GM12878 (cell line): ENCODE measurements around the gene MTAP. TPM values are rescaled to one million over a fixed set of nuclear protein-coding genes. Genes with fewer than 3 reads are reported as not detected.

Experiments used
- ATAC-seq: fragments of 200-7000 bp; cut with Tn5 transposase; 3 replicates; pipeline ENCODE4 v1.9.1; 2020; ENCODE audit warnings: mild to moderate bottlenecking, moderate library complexity
- BruUV-seq: library from RNA; stranded (reverse); fragments of 400-500 nt; replicated peaks from 2 replicates; lab custom pipeline; 2021; lab: Mats Ljungman, UMichigan
- CTCF ChIA-PET: fragments of 300-600 bp; sonication (Branson Sonifier 250); formaldehyde crosslinking; extraction: SDS; loops from one replicate; lab custom pipeline; 2021; ENCODE audit warnings: inconsistent platforms; lab: Yijun Ruan, JAX
- POLR2A ChIA-PET: fragments of 350-600 bp; formaldehyde crosslinking; extraction: SDS; loops from one replicate; lab custom pipeline; 2021; ENCODE audit warnings: inconsistent platforms; lab: Charles Lee
- RAD21 ChIA-PET: fragments of 300-600 bp; sonication (Branson Sonifier 250); formaldehyde crosslinking; loops from one replicate; lab custom pipeline; 2023; ENCODE audit warnings: antibody characterized with exemption; ENCODE audit not compliant: unreplicated experiment; lab: Charles Lee
- SMC1A ChIA-PET: fragments of 300-600 bp; sonication (Branson Sonifier 250); formaldehyde crosslinking; loops from one replicate; lab custom pipeline; 2023; ENCODE audit not compliant: unreplicated experiment, uncharacterized antibody; lab: Charles Lee
- DNase-seq: peaks from one replicate; pipeline ENCODE4 v3.0.0-alpha.2; 2011; ENCODE audit warnings: low read depth, low spot score
- FAIRE-seq: peaks from 3 replicates; lab custom pipeline; 2011; peaks lifted over from hg19 to GRCh38; lab: Jason Lieb, UNC
- H2AFZ ChIP-seq: 2 replicates; pipeline ENCODE4 v1.6.0; 2011; ENCODE audit warnings: low read depth, low read length, control low read depth; ENCODE audit not compliant: control insufficient read depth
- H3K27ac ChIP-seq: 2 replicates; pipeline ENCODE4 v1.5.1; 2011; ENCODE audit warnings: control low read depth; ENCODE audit not compliant: control insufficient read depth, insufficient read depth
- H3K27me3 ChIP-seq, 2 experiments: replicated peaks in 1 of 2; 2 replicates each; pipeline versions ENCODE4 v1.6.0 to v1.6.1; 2011; ENCODE audit warnings: low read length in 1 of 2; ENCODE audit not compliant: control insufficient read depth in 2 of 2, insufficient read depth in 2 of 2
- H3K36me3 ChIP-seq, 2 experiments: 2 replicates each; pipeline ENCODE4 v1.5.1; 2011; ENCODE audit warnings: low read length in 1 of 2; ENCODE audit not compliant: control insufficient read depth in 2 of 2, insufficient read depth in 2 of 2
- H3K4me1 ChIP-seq: 2 replicates; pipeline ENCODE4 v1.6.1; 2011; ENCODE audit warnings: mild to moderate bottlenecking, low read length, moderate library complexity, mixed read lengths; ENCODE audit not compliant: control insufficient read depth, insufficient read depth
- H3K4me2 ChIP-seq: 2 replicates; pipeline ENCODE4 v1.6.0; 2011; ENCODE audit warnings: control low read depth; ENCODE audit not compliant: control insufficient read depth, insufficient read depth
- H3K4me3 ChIP-seq: fragments of 200-600 bp; sonication (generic); 2 replicates; pipeline ENCODE4 v1.5.1; 2016
- H3K79me2 ChIP-seq: 2 replicates; pipeline ENCODE4 v1.6.0; 2011; ENCODE audit warnings: low read length; ENCODE audit not compliant: control insufficient read depth, insufficient read depth
- H3K9ac ChIP-seq: 2 replicates; pipeline ENCODE4 v1.8.0; 2011; ENCODE audit warnings: low read length, control low read depth, mixed read lengths; ENCODE audit not compliant: control insufficient read depth, insufficient read depth
- H3K9me3 ChIP-seq: replicated peaks from 3 replicates; pipeline ENCODE4 v1.5.1; 2011; ENCODE audit warnings: mild to moderate bottlenecking, low read length; ENCODE audit not compliant: control insufficient read depth, insufficient read depth
- H4K20me1 ChIP-seq: 2 replicates; pipeline ENCODE4 v1.6.0; 2011; ENCODE audit not compliant: control insufficient read depth, insufficient read depth
- ATF3 ChIP-seq: IDR thresholded peaks from 2 replicates; pipeline ENCODE4 v1.6.1; 2011; ENCODE audit warnings: low read depth, mild to moderate bottlenecking, low read length, moderate library complexity, borderline replicate concordance; ENCODE audit errors: extremely low read depth
- ATF7 ChIP-seq: fragments of 450-650 bp; IDR thresholded peaks from 2 replicates; pipeline ENCODE4 v1.6.1; 2016; ENCODE audit warnings: low read depth, mild to moderate bottlenecking
- ZNF384 ChIP-seq: IDR thresholded peaks from 2 replicates; pipeline ENCODE4 v1.6.1; 2012; ENCODE audit warnings: low read depth, mild to moderate bottlenecking, low read length, improper control_type of control experiment, borderline replicate concordance
- ZSCAN29 ChIP-seq: fragments of 450-650 bp; IDR thresholded peaks from 2 replicates; pipeline ENCODE4 v1.6.1; 2017; ENCODE audit warnings: mild to moderate bottlenecking, moderate library complexity
- WGBS: methylation state at CpG from one replicate; pipeline ENCODE4 v1.1.6; 2016; ENCODE audit warnings: low lambda C conversion rate; ENCODE audit not compliant: insufficient replicate concordance, insufficient coverage; ENCODE audit errors: missing lambda C conversion rate; 5-methylcytosine and 5-hydroxymethylcytosine counted together
- in situ Hi-C: fragments of 300-500 bp; cut with MboI; formaldehyde crosslinking; loops from 9 replicates; pipeline ENCODE4 v1.14.3; 2018; ENCODE audit warnings: mixed read lengths
- intact Hi-C: fragments of 100-400 bp; cut with micrococcal nuclease; formaldehyde crosslinking; loops from one replicate; pipeline ENCODE4 v1.14.2; 2022; ENCODE audit not compliant: unreplicated experiment
- polyA plus RNA-seq, 11 experiments: library from polyadenylated mRNA; depleted of rRNA in 4 of 11; unstranded in 6 of 11; stranded (reverse) in 5 of 11; fragments of >200 nt; fragmentation: Nextera tagmentation in 4 of 11; fragmentation: Illumina TruSeq in 1 of 11; extraction: Ambion mirVana in 4 of 11; extraction: Trizol in 1 of 11; gene quantifications; 1 replicate in 1 of 11; 2 replicates in 10 of 11; pipeline versions ENCODE4 v1.2.1 to v1.2.3, GENCODE V29; 2011 to 2016; ENCODE audit warnings: inconsistent platforms in 2 of 11, missing spikeins in 2 of 11, low read depth in 1 of 11
- total RNA-seq, 4 experiments: library from RNA; depleted of rRNA in 3 of 4; stranded (reverse); fragments of >200 nt in 3 of 4; fragmentation: Illumina TruSeq in 1 of 4; extraction: Trizol in 1 of 4; gene quantifications; 2 replicates each; pipeline versions ENCODE4 v1.2.1 to v1.2.3, GENCODE V29; 2013 to 2021
- TF ChIP-seq, protein P1 (sequence below): IDR thresholded peaks from 2 replicates; pipeline ENCODE4 v1.6.1; 2011; ENCODE audit warnings: mild to moderate bottlenecking, low read depth, low read length, moderate library complexity; ENCODE audit not compliant: insufficient replicate concordance
- TF ChIP-seq, protein P2 (sequence below): IDR thresholded peaks from 2 replicates; pipeline ENCODE4 v1.6.1; 2012; ENCODE audit warnings: low read depth, low read length, improper control_type of control experiment

Gene MTAP
- total and polyA plus RNA-seq, 10 of the 15 experiments (the other 5 are each of a cell fraction or from before 2014, with no cell fraction given), result 16.4 to 29.9 (median 22.6) TPM

DNA sequence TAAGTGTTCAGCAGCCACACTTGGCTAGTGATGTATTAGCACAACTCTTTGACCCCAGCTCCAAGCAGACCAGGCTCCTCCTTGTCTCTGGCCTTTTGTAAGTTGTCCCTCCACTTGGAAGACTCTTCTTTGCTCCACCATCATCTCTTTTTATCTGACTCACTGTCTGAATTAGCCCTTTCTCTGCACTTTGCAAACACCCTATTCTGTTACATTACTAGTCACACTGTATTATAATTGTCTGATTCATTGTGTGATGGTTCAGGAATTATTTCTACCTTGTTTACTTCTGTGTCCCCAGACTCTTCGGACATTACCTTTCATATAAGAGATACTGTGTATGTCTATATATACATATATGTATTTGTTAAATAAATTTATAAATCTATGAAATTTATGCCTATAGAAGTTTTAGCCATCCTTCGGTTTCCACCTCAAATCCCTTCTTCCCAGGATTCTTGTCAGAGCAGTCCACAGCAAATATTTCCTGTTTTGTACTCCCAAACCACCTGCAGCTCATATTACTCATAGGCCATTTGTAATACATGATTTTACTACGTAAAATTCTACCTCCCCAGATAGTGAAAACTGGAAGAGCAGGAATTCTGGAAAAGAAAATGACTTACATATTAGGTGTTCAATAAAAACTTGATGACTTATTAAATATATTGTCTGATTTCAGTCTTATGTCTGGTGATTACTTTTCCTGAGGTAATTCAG, 69.0 kb downstream of the MTAP start:
- 0 out of 3 replicates have a peak, but pooled peaks cover 1% of the 10 kb centered on the region for H3K9me3 ChIP-seq
- no peaks in the 10 kb centered on the region; a peak in 2 of 4 replicates for H3K36me3 ChIP-seq
- H4K20me1 ChIP-seq, result no peaks in the 10 kb centered on the region
- no peak overlapping the region for H3K9ac ChIP-seq
- no peak for FAIRE-seq
- RAD21 ChIA-PET, result no interaction called here
- ATAC-seq, result no peak
- SMC1A ChIA-PET, result interaction anchor here (0.7 to 1.0 kb wide), 2 partner anchors 9 to 55 kb away, joined by 3 read pairs; no protein-coding TSS in a partner anchor
- intact Hi-C loops (no loop called here), in situ Hi-C loops (no loop called here)
- no peak for DNase-seq
- H3K27me3 ChIP-seq, result no peaks in the 10 kb centered on the region
- no peaks in the 10 kb centered on the region for H3K4me1 ChIP-seq
- WGBS, result 97% methylated on average over 3 of the region's 3 CpGs
- H2AFZ ChIP-seq, result no peak overlapping the region
- no peaks in the 10 kb centered on the region for H3K79me2 ChIP-seq
- POLR2A ChIA-PET, result no interaction called here
- TF ChIP-seq, protein P1, sequence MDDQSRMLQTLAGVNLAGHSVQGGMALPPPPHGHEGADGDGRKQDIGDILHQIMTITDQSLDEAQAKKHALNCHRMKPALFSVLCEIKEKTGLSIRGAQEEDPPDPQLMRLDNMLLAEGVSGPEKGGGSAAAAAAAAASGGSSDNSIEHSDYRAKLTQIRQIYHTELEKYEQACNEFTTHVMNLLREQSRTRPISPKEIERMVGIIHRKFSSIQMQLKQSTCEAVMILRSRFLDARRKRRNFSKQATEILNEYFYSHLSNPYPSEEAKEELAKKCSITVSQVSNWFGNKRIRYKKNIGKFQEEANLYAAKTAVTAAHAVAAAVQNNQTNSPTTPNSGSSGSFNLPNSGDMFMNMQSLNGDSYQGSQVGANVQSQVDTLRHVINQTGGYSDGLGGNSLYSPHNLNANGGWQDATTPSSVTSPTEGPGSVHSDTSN, result no peak
- TF ChIP-seq ZSCAN29, result no peak
- no peak for TF ChIP-seq ZNF384
- CTCF ChIA-PET, result no interaction called here
- H3K4me2 ChIP-seq, result no peak overlapping the region
- no peak overlapping the region for H3K27ac ChIP-seq
- no TSS peak for BruUV-seq
- no peak overlapping the region for H3K4me3 ChIP-seq

GRCh38 chr9:21872696-21873095, 70.3 kb downstream of the MTAP start:
- Histone ChIP-seq H3K79me2 (no peaks in the 10 kb centered on the region), H3K27me3 (no peaks in the 10 kb centered on the region), H3K4me2 (no peak overlapping the region), H3K9me3 (0 out of 3 replicates have a peak, but pooled peaks cover 1% of the 10 kb centered on the region), H3K36me3 (no peaks in the 10 kb centered on the region; a peak in 2 of 4 replicates), H4K20me1 (no peaks in the 10 kb centered on the region), H3K4me1 (no peaks in the 10 kb centered on the region), H3K9ac (no peak overlapping the region), H2AFZ (no peak overlapping the region), H3K4me3 (no peak overlapping the region), H3K27ac (no peak overlapping the region)
- in situ Hi-C loops (no loop called here), intact Hi-C loops (no loop called here)
- ChIA-PET POLR2A (no interaction called here), RAD21 (no interaction called here), SMC1A (interaction anchor here (1.0 kb wide), 1 partner anchor 56 kb away, joined by 3 read pairs; no protein-coding TSS in a partner anchor), CTCF (no interaction called here)
- TF ChIP-seq ATF3 (no peak), ATF7 (no peak)
- TF ChIP-seq, protein P2, sequence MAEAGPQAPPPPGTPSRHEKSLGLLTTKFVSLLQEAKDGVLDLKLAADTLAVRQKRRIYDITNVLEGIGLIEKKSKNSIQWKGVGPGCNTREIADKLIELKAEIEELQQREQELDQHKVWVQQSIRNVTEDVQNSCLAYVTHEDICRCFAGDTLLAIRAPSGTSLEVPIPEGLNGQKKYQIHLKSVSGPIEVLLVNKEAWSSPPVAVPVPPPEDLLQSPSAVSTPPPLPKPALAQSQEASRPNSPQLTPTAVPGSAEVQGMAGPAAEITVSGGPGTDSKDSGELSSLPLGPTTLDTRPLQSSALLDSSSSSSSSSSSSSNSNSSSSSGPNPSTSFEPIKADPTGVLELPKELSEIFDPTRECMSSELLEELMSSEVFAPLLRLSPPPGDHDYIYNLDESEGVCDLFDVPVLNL, result no peak
- FAIRE-seq (no peak), DNase-seq (no peak), ATAC-seq (no peak)
- BruUV-seq, result no TSS peak
- 84% methylated on average over 1 of the region's 1 CpG for WGBS
